ENCODE measurements around the gene ATXN10. TPM values are rescaled to one million over a fixed set of nuclear protein-coding genes. Genes with fewer than 3 reads are reported as not detected.

ATXN10 gene
- total RNA-seq, 1 experiment from 2014 or later, result 303 TPM

DNA sequence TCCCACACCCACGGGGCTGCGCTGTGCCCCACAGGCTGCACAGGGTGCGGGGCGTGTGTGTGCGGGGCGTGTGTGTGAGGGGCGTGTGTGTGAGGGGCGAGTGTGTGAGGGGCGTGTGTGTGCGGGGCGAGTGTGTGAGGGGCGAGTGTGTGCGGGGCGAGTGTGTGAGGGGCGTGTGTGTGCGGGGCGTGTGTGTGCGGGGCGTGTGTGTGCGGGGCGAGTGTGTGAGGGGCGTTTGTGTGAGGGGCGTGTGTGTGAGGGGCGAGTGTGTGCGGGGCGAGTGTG is 218.7 kb downstream of the ATXN10 start:
- BruUV-seq (replicated peaks), result no TSS peak
- DNase-seq, result no peak
- no peaks in the 10 kb centered on the region for H3K27me3 ChIP-seq (ENCODE audit: insufficient read depth, low read depth)
- ChIA-PET POLR2A (ENCODE audit: unreplicated experiment) (no interaction called here), CTCF (no interaction called here)
- peaks cover 21% of the 10 kb centered on the region for H3F3A ChIP-seq (ENCODE audit: insufficient read depth, low read depth)
- no peaks in the 10 kb centered on the region for H3K36me3 ChIP-seq (ENCODE audit: low read depth)
- H3K9me3 ChIP-seq (ENCODE audit: insufficient read depth, low read depth), result no peaks in the 10 kb centered on the region
- no peaks in the 10 kb centered on the region for H3K79me2 ChIP-seq (ENCODE audit: low read depth)
- no peaks in the 10 kb centered on the region for H4K20me1 ChIP-seq (ENCODE audit: insufficient read depth)
- no peaks in the 10 kb centered on the region for H3K9me2 ChIP-seq (ENCODE audit: insufficient read depth)
- H2AFZ ChIP-seq, result no peak overlapping the region
- H3K4me2 ChIP-seq, result no peak overlapping the region
- no peak for TF ChIP-seq EZH2 (IDR thresholded peaks at IDR 0.05; ENCODE audit: low read depth)
- TF ChIP-seq, protein P1, sequence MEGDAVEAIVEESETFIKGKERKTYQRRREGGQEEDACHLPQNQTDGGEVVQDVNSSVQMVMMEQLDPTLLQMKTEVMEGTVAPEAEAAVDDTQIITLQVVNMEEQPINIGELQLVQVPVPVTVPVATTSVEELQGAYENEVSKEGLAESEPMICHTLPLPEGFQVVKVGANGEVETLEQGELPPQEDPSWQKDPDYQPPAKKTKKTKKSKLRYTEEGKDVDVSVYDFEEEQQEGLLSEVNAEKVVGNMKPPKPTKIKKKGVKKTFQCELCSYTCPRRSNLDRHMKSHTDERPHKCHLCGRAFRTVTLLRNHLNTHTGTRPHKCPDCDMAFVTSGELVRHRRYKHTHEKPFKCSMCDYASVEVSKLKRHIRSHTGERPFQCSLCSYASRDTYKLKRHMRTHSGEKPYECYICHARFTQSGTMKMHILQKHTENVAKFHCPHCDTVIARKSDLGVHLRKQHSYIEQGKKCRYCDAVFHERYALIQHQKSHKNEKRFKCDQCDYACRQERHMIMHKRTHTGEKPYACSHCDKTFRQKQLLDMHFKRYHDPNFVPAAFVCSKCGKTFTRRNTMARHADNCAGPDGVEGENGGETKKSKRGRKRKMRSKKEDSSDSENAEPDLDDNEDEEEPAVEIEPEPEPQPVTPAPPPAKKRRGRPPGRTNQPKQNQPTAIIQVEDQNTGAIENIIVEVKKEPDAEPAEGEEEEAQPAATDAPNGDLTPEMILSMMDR (conservative IDR thresholded peaks at IDR 0.05), result no peak
- peaks cover 32% of the 10 kb centered on the region for H3K4me1 ChIP-seq (replicated peaks; ENCODE audit: insufficient read depth)
- H3K27ac ChIP-seq, result no peak overlapping the region
- H3K4me3 ChIP-seq, result no peak overlapping the region
- intact Hi-C loops (cut with micrococcal nuclease; ENCODE audit: unreplicated experiment), result no loop called here

DNA sequence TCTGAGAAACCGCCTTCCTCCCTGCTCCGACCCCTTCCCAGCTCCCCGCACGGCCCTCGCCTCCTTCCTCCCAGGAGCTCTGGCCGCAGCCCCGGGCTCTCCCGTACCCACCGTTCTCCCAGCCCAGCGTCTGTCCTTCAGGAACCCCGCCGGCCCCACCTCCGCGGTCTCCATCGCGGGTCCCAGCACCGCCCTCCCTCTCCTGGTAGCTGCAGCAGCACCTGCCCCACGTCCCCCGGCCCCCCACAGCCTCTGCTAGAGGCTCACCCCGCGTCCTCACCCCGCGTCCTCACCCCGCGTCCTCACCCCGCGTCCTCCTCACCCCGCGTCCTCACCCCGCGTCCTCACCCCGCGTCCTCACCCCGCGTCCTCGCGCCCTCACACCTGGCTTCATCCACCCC is 219.4 kb downstream of the ATXN10 start:
- BruUV-seq (replicated peaks), result no TSS peak
- no peaks in the 10 kb centered on the region for H3K9me2 ChIP-seq (ENCODE audit: insufficient read depth)
- no peak for DNase-seq
- H2AFZ ChIP-seq, result no peak overlapping the region
- H4K20me1 ChIP-seq (ENCODE audit: insufficient read depth), result no peaks in the 10 kb centered on the region
- no peak overlapping the region for H3K4me3 ChIP-seq
- H3K27ac ChIP-seq, result no peak overlapping the region
- no peaks in the 10 kb centered on the region for H3K36me3 ChIP-seq (ENCODE audit: low read depth)
- ChIA-PET CTCF (no interaction called here), POLR2A (ENCODE audit: unreplicated experiment) (interaction anchor here (0.5 kb wide), 1 partner anchor 15 kb away, joined by 5 read pairs; no protein-coding TSS in a partner anchor)
- H3K9me3 ChIP-seq (ENCODE audit: insufficient read depth, low read depth), result no peaks in the 10 kb centered on the region
- intact Hi-C loops (cut with micrococcal nuclease; ENCODE audit: unreplicated experiment), result no loop called here
- peaks cover 38% of the 10 kb centered on the region for H3K4me1 ChIP-seq (replicated peaks; ENCODE audit: insufficient read depth)
- TF ChIP-seq EZH2 (IDR thresholded peaks at IDR 0.05; ENCODE audit: low read depth), result no peak
- TF ChIP-seq, protein P1 (conservative IDR thresholded peaks at IDR 0.05), result no peak
- H3F3A ChIP-seq (ENCODE audit: insufficient read depth, low read depth), result peaks cover 21% of the 10 kb centered on the region
- no peak overlapping the region for H3K4me2 ChIP-seq
- no peaks in the 10 kb centered on the region for H3K79me2 ChIP-seq (ENCODE audit: low read depth)
- no peaks in the 10 kb centered on the region for H3K27me3 ChIP-seq (ENCODE audit: insufficient read depth, low read depth)

DNA sequence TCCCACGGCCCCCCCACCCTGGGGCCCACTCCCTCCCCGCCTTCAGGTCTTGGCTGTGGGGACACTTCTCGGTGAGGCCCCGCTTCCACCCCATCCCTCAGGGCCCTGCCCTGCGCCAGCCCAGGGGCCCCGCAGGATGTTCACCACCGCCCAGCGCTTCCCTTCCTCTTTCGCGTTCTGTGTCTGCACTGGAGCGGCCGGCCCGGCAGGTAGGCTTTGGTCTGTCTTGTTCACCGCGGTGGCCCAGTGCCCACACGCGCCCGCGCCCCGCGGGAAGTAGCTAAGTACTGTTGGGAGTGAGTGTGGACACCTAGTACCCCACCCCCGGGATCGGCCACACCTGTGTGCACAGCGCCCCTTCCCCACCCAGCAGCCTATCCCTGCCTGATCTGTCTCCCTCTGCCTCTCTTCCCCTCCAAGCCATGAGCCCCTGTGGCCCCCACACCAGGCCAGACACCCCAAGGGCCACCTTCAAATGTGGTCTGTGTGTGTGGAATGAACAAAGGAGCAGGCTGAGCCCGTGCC is 219.9 kb downstream of the ATXN10 start:
- H3K27ac ChIP-seq, result no peak overlapping the region
- no peaks in the 10 kb centered on the region for H3K36me3 ChIP-seq (ENCODE audit: low read depth)
- H3K9me3 ChIP-seq (ENCODE audit: insufficient read depth, low read depth), result no peaks in the 10 kb centered on the region
- no peak overlapping the region for H2AFZ ChIP-seq
- no peaks in the 10 kb centered on the region for H3K79me2 ChIP-seq (ENCODE audit: low read depth)
- BruUV-seq (replicated peaks), result no TSS peak
- no peaks in the 10 kb centered on the region for H3K9me2 ChIP-seq (ENCODE audit: insufficient read depth)
- CTCF ChIA-PET, result no interaction called here
- POLR2A ChIA-PET (ENCODE audit: unreplicated experiment), result interaction anchor here (0.5 kb wide), 1 partner anchor 15 kb away, joined by 5 read pairs; no protein-coding TSS in a partner anchor
- no peaks in the 10 kb centered on the region for H3K27me3 ChIP-seq (ENCODE audit: insufficient read depth, low read depth)
- H4K20me1 ChIP-seq (ENCODE audit: insufficient read depth), result no peaks in the 10 kb centered on the region
- intact Hi-C loops (cut with micrococcal nuclease; ENCODE audit: unreplicated experiment), result no loop called here
- no peak for DNase-seq
- H3K4me3 ChIP-seq, result no peak overlapping the region
- H3F3A ChIP-seq (ENCODE audit: insufficient read depth, low read depth), result peaks cover 21% of the 10 kb centered on the region
- no peak for TF ChIP-seq EZH2 (IDR thresholded peaks at IDR 0.05; ENCODE audit: low read depth)
- TF ChIP-seq, protein P1 (conservative IDR thresholded peaks at IDR 0.05), result no peak
- H3K4me1 ChIP-seq (replicated peaks; ENCODE audit: insufficient read depth), result peaks cover 43% of the 10 kb centered on the region
- no peak overlapping the region for H3K4me2 ChIP-seq

Measured in PC-9 (cell line).